Stimulated activated naive B cell treated with anti-CD40 and anti-IgM and Interleukin-4, amounts not matched to agents 10 μg/mL and 1 μg/mL and 100 μg/mL, for 72 hours (primary cell): Measurements from ENCODE around the gene MAP3K5.
A peak's percentile ranks its signal among the peaks of the same experiment; 100 is the strongest.
"Not testable (repeated sequence)": the region's sequence is repeated elsewhere in the genome, so short reads cannot be mapped to it uniquely, and the experiment has no call there.

Source experiments
- ATAC-seq, 2 donors: fragments of 150-1000 bp; cut with Tn5 transposase; replicated peaks; 2 replicates each; pipeline ENCODE4 v1.10.0; 2021; ENCODE audit warnings: moderate library complexity in 1 of 2
- DNase-seq: peaks from one replicate; pipeline ENCODE4 v3.0.0; 2021
- H3K27ac Mint-ChIP-seq: one replicate; pipeline ENCODE4 v1.8.0; 2022; ENCODE audit warnings: mild to moderate bottlenecking, mixed read lengths
- H3K27me3 Mint-ChIP-seq, 2 donors: one replicate each; pipeline ENCODE4 v1.8.0; 2022; ENCODE audit warnings: mixed read lengths in 2 of 2
- H3K36me3 Mint-ChIP-seq, 2 donors: one replicate each; pipeline ENCODE4 v1.8.0; 2022; ENCODE audit warnings: mixed read lengths in 2 of 2, mild to moderate bottlenecking in 1 of 2
- H3K4me1 Mint-ChIP-seq, 2 donors: one replicate each; pipeline ENCODE4 v1.8.0; 2022; ENCODE audit warnings: mixed read lengths in 2 of 2, mild to moderate bottlenecking in 1 of 2
- H3K4me3 Mint-ChIP-seq, 2 donors: one replicate each; pipeline ENCODE4 v1.8.0; 2022; ENCODE audit warnings: mild to moderate bottlenecking in 2 of 2, mixed read lengths in 2 of 2, moderate library complexity in 1 of 2
- H3K9me3 Mint-ChIP-seq, 2 donors: one replicate each; pipeline ENCODE4 v1.8.0; 2022; ENCODE audit warnings: mixed read lengths in 2 of 2, mild to moderate bottlenecking in 1 of 2

Gene MAP3K5

DNA sequence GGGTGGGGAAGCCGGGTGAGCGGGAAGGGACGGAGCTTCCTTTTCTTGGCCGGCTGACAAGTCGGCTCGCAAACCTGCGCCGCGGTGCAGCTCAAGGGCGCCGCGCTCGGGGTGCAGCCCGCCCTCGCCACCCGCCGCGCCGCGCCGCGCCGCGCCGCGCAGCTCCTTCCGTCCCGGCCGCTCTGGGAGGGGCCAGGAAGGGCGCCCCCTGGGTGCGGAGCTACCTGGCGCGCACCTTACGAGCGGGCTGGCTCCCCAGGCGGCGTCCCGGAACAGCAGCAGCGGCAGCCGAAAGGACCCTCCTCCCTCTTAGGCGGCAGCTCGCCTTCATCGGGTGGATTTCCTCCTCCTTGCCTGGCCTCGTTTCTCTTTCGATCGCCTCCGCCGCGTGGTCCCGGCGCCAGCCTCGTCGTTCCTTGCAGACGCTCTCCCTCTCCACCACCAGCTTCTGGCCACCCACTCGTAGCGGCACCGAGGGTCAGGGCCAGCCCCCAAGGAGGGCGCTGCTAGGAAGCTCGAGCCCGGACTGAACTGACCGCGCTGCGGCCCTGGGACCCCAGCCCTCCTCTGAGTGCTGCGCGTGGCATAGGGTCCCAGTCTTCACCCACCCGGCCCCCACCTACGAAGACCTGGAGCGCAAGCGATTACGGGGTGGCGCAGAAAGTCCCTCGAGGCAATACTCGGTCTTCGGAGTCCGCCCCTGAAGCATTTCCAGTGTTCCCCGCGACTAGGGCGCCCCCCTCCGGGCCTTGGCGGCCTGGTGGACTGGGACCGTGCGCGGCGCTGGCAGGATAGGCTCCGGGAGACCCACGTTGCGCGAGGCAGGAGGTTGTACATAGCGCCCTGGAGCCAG lies at the start of gene MAP3K5:
Gene MAP3K5 (minus strand): TSS at position 68 of the 853 bp plus-strand sequence. CDS start 320 bp downstream, outside the sequence.
- peak; percentile 80 to 83 for ATAC-seq
- peak; percentile 91 for DNase-seq
- H3K4me3 Mint-ChIP-seq: peak within 1 kb of the TSS; percentile 98 to 99

GRCh38 chr6:136840276-136841001 lies 48.2 kb upstream of the MAP3K5 start:
- ATAC-seq: no peak
- H3K27me3 Mint-ChIP-seq: no peaks in the 10 kb centered on the region
- no peak for DNase-seq
- H3K9me3 Mint-ChIP-seq: no peaks in the 10 kb centered on the region
- peaks cover 6 to 21% of the 10 kb centered on the region in 2 donors for H3K4me1 Mint-ChIP-seq
- H3K4me3 Mint-ChIP-seq: no peak overlapping the region
- peaks cover 3 to 13% of the 10 kb centered on the region in 2 donors for H3K36me3 Mint-ChIP-seq
- H3K27ac Mint-ChIP-seq: peak overlapping the region; percentile 38

More for the DNA sequence above, at the start of gene MAP3K5:
- H3K9me3 Mint-ChIP-seq: no peaks in the 10 kb centered on the region
- H3K27me3 Mint-ChIP-seq: no peaks in the 10 kb centered on the region
- peak within 1 kb of the TSS; percentile 99 for H3K27ac Mint-ChIP-seq
- peaks cover 0 to 9% of the 10 kb centered on the region in 2 donors for H3K36me3 Mint-ChIP-seq
- peaks cover 18 to 41% of the 10 kb centered on the region in 2 donors for H3K4me1 Mint-ChIP-seq

- Mint-ChIP-seq H3K36me3 (peaks cover 49 to 63% of the 10 kb centered on the region in 2 donors), H3K4me3 (no peak overlapping the region), H3K9me3 (peaks cover 15 to 16% of the 10 kb centered on the region in 2 donors), H3K27ac (peak overlapping the region; percentile 47), H3K4me1 (peaks cover 6 to 13% of the 10 kb centered on the region in 2 donors), H3K27me3 (no peaks in the 10 kb centered on the region)
- ATAC-seq: no peak
- DNase-seq: no peak
Measured at GRCh38 chr6:136831873-136832562, 39.7 kb upstream of the MAP3K5 start.

DNA sequence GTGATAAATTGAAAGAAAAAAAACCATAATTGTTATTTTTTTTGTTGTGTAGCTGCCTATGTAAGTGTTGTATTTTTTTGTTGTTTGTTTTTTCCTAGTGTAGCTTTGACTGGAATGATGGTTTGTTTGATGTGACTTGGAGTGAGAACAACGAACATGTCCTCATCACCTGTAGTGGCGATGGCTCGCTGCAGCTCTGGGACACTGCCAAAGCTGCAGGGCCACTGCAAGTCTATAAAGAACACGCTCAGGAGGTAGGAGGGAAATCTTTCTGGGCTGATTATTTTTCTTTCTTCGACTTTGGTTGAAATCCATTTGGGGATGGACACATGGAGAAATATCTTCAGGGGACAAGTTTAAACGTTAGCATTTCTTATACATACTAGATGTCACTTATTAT lies 33.9 kb upstream of the MAP3K5 start:
- peaks cover 33 to 50% of the 10 kb centered on the region in 2 donors for H3K36me3 Mint-ChIP-seq
- peaks cover 0 to 3% of the 10 kb centered on the region in 2 donors for H3K9me3 Mint-ChIP-seq
- no peak overlapping the region for H3K4me3 Mint-ChIP-seq
- peak overlapping the region; percentile 51 for H3K27ac Mint-ChIP-seq
- DNase-seq (no peak), ATAC-seq (no peak)
- H3K4me1 Mint-ChIP-seq: peaks cover 20 to 56% of the 10 kb centered on the region in 2 donors
- H3K27me3 Mint-ChIP-seq: no peaks in the 10 kb centered on the region

DNA sequence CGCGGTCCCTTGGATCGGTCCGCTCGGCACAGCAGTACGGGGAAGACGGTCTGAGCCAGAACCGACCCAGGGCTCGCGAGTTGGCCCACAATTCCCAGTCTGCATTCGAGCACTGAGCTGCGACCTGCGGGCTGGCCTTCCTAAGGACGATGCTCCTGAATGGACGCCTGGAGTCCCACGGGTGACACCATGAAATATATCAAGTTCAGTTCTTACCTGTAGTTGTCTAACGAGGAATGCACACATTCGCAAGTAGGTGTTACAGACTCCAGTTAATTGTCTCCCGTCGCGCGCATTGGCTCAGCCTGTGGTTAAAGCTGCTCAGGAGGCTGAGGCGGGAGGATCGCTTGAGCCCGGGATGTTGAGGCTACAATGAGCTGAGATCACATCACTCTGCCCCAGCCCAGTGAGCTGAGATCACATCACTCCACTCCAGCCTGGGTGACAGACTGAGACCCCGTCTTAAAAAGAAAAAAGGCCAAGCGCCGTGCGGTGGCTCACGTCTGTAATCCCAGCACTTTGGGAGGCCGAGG lies 30.9 kb upstream of the MAP3K5 start:
- no peak for DNase-seq
- no peak for ATAC-seq
- Mint-ChIP-seq H3K4me3 (peak overlapping the region; percentile 91 to 98), H3K36me3 (peaks cover 21 to 28% of the 10 kb centered on the region in 2 donors), H3K9me3 (no peaks in the 10 kb centered on the region), H3K27ac (peak overlapping the region; percentile 98), H3K4me1 (peaks cover 18 to 50% of the 10 kb centered on the region in 2 donors), H3K27me3 (peaks cover 0 to 4% of the 10 kb centered on the region in 2 donors)

GRCh38 chr6:136822376-136823127 lies 30.3 kb upstream of the MAP3K5 start, which contains the start of gene PEX7:
Gene PEX7 (plus strand): TSS chr6:136822592. CDS start chr6:136822666, 74 bp downstream.
- peaks cover 0 to 6% of the 10 kb centered on the region in 2 donors for H3K27me3 Mint-ChIP-seq
- H3K36me3 Mint-ChIP-seq: peaks cover 18 to 25% of the 10 kb centered on the region in 2 donors
- H3K4me1 Mint-ChIP-seq: peaks cover 17 to 52% of the 10 kb centered on the region in 2 donors
- DNase-seq: peak; percentile 88
- H3K27ac Mint-ChIP-seq: peak within 1 kb of the TSS; percentile 98
- H3K4me3 Mint-ChIP-seq: peak within 1 kb of the TSS; percentile 91 to 98
- H3K9me3 Mint-ChIP-seq: no peaks in the 10 kb centered on the region
- ATAC-seq: peak; percentile 94 to 95

DNA sequence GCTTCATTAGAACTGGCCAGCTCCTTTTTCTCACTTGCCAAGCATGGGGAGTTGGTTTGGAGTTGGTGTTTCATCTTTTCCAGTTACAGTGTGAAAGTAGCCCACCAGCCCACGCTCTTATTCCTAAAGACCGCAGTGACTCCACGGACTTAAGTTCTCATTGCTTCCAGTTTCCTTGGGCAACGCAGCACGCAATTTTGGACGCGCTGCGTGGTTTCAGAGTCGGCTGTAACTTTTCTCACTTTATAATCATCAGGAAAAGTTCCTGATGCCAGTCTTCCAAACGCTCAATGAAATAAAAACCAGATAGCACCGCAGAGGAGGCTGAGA lies 29.7 kb upstream of the MAP3K5 start:
- no peaks in the 10 kb centered on the region for H3K9me3 Mint-ChIP-seq
- ATAC-seq (no peak), DNase-seq (peak; percentile 9)
- peak overlapping the region; percentile 98 for H3K27ac Mint-ChIP-seq
- peak overlapping the region; percentile 91 to 98 for H3K4me3 Mint-ChIP-seq
- peaks cover 0 to 6% of the 10 kb centered on the region in 2 donors for H3K27me3 Mint-ChIP-seq
- H3K36me3 Mint-ChIP-seq: peaks cover 15 to 21% of the 10 kb centered on the region in 2 donors
- H3K4me1 Mint-ChIP-seq: peaks cover 17 to 52% of the 10 kb centered on the region in 2 donors

GRCh38 chr6:136820561-136820960 lies 28.3 kb upstream of the MAP3K5 start:
- Mint-ChIP-seq H3K27me3 (peaks cover 0 to 6% of the 10 kb centered on the region in 2 donors), H3K36me3 (peaks cover 7 to 10% of the 10 kb centered on the region in 2 donors), H3K9me3 (no peaks in the 10 kb centered on the region), H3K4me3 (no peak overlapping the region), H3K4me1 (peaks cover 15 to 43% of the 10 kb centered on the region in 2 donors), H3K27ac (no peak overlapping the region)
- ATAC-seq: no peak
- no peak for DNase-seq

DNA sequence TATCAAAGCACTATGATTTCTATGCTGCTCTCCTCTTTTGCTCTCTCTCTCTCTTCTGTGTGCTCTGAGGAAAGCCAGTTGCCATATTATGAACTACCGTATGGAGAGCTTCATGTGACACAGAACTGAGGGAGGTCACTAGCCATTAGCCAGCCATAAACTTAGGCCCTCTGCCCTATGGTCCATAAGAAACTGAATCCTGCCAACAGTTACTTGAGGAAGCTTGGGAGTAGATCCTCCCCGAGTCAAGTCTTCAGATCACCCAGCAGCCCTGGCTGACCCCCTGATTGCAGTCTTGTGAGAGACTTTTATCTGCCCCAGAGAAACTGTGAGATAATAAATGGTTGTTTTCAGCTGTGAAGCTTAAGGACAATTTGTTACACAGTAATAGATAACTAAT lies 24.4 kb upstream of the MAP3K5 start:
- no peaks in the 10 kb centered on the region for H3K36me3 Mint-ChIP-seq

GRCh38 chr6:136815608-136816007 lies 23.3 kb upstream of the MAP3K5 start:
- H3K4me3 Mint-ChIP-seq, H3K4me1 Mint-ChIP-seq, H3K36me3 Mint-ChIP-seq, H3K27me3 Mint-ChIP-seq, H3K27ac Mint-ChIP-seq, DNase-seq, H3K9me3 Mint-ChIP-seq, ATAC-seq: not testable (repeated sequence)

More for the DNA sequence above, 24.4 kb upstream of the MAP3K5 start:
- Mint-ChIP-seq H3K27me3 (peaks cover 0 to 6% of the 10 kb centered on the region in 2 donors), H3K9me3 (no peaks in the 10 kb centered on the region), H3K4me3 (no peak overlapping the region), H3K4me1 (peaks cover 7 to 13% of the 10 kb centered on the region in 2 donors), H3K27ac (no peak overlapping the region)
- DNase-seq: no peak
- ATAC-seq: no peak

DNA sequence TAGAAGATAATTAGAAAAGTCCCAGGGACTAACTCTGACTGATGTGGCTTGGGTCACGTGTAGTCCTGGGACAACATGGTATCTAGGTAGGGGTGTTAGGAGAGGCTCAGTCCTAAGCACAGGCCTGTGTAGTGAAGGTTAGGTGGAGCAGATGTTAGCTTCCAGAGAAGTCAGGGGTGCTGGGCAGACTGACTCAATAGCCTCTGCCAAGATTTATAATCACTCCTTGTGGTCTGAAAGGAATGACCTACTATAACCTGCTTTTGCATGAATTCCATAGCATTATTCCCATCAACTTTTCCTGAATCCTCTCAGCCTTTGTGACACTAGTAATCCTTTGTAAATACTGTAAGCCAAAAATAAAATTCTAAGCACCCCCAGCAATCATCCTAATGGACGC lies 19.9 kb upstream of the MAP3K5 start:
- no peak overlapping the region for H3K27ac Mint-ChIP-seq
- ATAC-seq (no peak), DNase-seq (no peak)
- H3K36me3 Mint-ChIP-seq: no peaks in the 10 kb centered on the region
- H3K9me3 Mint-ChIP-seq: no peaks in the 10 kb centered on the region
- H3K27me3 Mint-ChIP-seq: no peaks in the 10 kb centered on the region
- no peaks in the 10 kb centered on the region for H3K4me1 Mint-ChIP-seq
- no peak overlapping the region for H3K4me3 Mint-ChIP-seq

- ATAC-seq: no peak
- Mint-ChIP-seq H3K4me1 (no peaks in the 10 kb centered on the region), H3K4me3 (no peak overlapping the region), H3K9me3 (no peaks in the 10 kb centered on the region), H3K36me3 (no peaks in the 10 kb centered on the region), H3K27me3 (no peaks in the 10 kb centered on the region), H3K27ac (no peak overlapping the region)
- DNase-seq: no peak
Measured at GRCh38 chr6:136811272-136811671, 19.0 kb upstream of the MAP3K5 start.

GRCh38 chr6:136809091-136809860 lies 17.0 kb upstream of the MAP3K5 start:
- Mint-ChIP-seq H3K4me3 (no peak overlapping the region), H3K9me3 (no peaks in the 10 kb centered on the region), H3K4me1 (no peaks in the 10 kb centered on the region), H3K27ac (no peak overlapping the region), H3K36me3 (no peaks in the 10 kb centered on the region), H3K27me3 (no peaks in the 10 kb centered on the region)
- DNase-seq (no peak), ATAC-seq (no peak)
